HepG2 (cell line): ENCODE results near the gene PDE4D. TPM values are rescaled to one million over a fixed set of nuclear protein-coding genes. Genes with fewer than 3 reads are reported as not detected.

Source experiments
- ARID5B ChIP-seq: IDR thresholded peaks from 2 replicates; pipeline ENCODE4 v1.4.0; 2020; ENCODE audit warnings: mild to moderate bottlenecking, missing genetic modification reagents
- DMAP1 ChIP-seq: IDR thresholded peaks from 2 replicates; pipeline ENCODE4 v1.6.1; 2016
- DR1 ChIP-seq: sonication (generic); formaldehyde crosslinking; IDR thresholded peaks from 2 replicates; pipeline ENCODE4 v1.8.0; 2021; ENCODE audit warnings: mild to moderate bottlenecking, missing genetic modification reagents, inconsistent platforms
- EED ChIP-seq: sonication (generic); formaldehyde crosslinking; IDR thresholded peaks from 2 replicates; pipeline ENCODE4 v1.5.0; 2020; ENCODE audit warnings: mild to moderate bottlenecking, missing genetic modification reagents
- FOXJ3 ChIP-seq: sonication (generic); formaldehyde crosslinking; IDR thresholded peaks from 2 replicates; pipeline ENCODE4 v1.4.0; 2020; ENCODE audit warnings: missing genetic modification reagents, mild to moderate bottlenecking, borderline replicate concordance
- GZF1 ChIP-seq: sonication (generic); formaldehyde crosslinking; IDR thresholded peaks from 2 replicates; pipeline ENCODE4 v1.5.1; 2020; ENCODE audit warnings: mild to moderate bottlenecking, missing genetic modification reagents
- HINFP ChIP-seq: sonication (generic); formaldehyde crosslinking; IDR thresholded peaks from 2 replicates; pipeline ENCODE4 v1.4.0; 2020; ENCODE audit warnings: low read depth, mild to moderate bottlenecking, missing genetic modification reagents
- JUND ChIP-seq: sonication (generic); formaldehyde crosslinking; IDR thresholded peaks from 2 replicates; pipeline ENCODE4 v1.8.0; 2022; ENCODE audit warnings: mild to moderate bottlenecking, missing genetic modification reagents
- RBAK ChIP-seq: sonication (generic); formaldehyde crosslinking; IDR thresholded peaks from 2 replicates; pipeline ENCODE4 v1.5.1; 2020; ENCODE audit warnings: mild to moderate bottlenecking, missing genetic modification reagents
- SALL2 ChIP-seq: sonication (generic); formaldehyde crosslinking; IDR thresholded peaks from 2 replicates; pipeline ENCODE4 v1.8.1; 2023; ENCODE audit warnings: mild to moderate bottlenecking, missing genetic modification reagents, inconsistent platforms
- THAP8 ChIP-seq: sonication (generic); formaldehyde crosslinking; IDR thresholded peaks from 2 replicates; pipeline ENCODE4 v1.5.1; 2020; ENCODE audit warnings: missing genetic modification reagents, mild to moderate bottlenecking, borderline replicate concordance
- ZFP36 ChIP-seq: fragments of 150-350 bp; IDR thresholded peaks from 2 replicates; pipeline ENCODE4 v1.6.1; 2018; ENCODE audit warnings: borderline replicate concordance, low read length, low read depth; ENCODE audit not compliant: partially characterized antibody
- ZNF142 ChIP-seq: sonication (generic); formaldehyde crosslinking; IDR thresholded peaks from 2 replicates; pipeline ENCODE4 v1.4.0; 2020; ENCODE audit warnings: missing genetic modification reagents
- ZNF20 ChIP-seq: sonication (generic); formaldehyde crosslinking; IDR thresholded peaks from 2 replicates; pipeline ENCODE4 v1.4.0; 2020; ENCODE audit warnings: mild to moderate bottlenecking, moderate library complexity, missing genetic modification reagents
- ZNF274 ChIP-seq: sonication (generic); formaldehyde crosslinking; IDR thresholded peaks from 2 replicates; pipeline ENCODE4 v1.5.1; 2020; ENCODE audit warnings: mild to moderate bottlenecking, missing genetic modification reagents
- ZNF432 ChIP-seq: sonication (generic); formaldehyde crosslinking; IDR thresholded peaks from 2 replicates; pipeline ENCODE4 v1.5.0; 2020; ENCODE audit warnings: missing genetic modification reagents, mild to moderate bottlenecking, borderline replicate concordance
- ZNF501 ChIP-seq: sonication (generic); formaldehyde crosslinking; IDR thresholded peaks from 2 replicates; pipeline ENCODE4 v1.5.1; 2020; ENCODE audit warnings: mild to moderate bottlenecking, moderate library complexity, missing genetic modification reagents
- ZNF709 ChIP-seq: sonication (generic); formaldehyde crosslinking; IDR thresholded peaks from 2 replicates; pipeline ENCODE4 v1.5.0; 2020; ENCODE audit warnings: mild to moderate bottlenecking, missing genetic modification reagents
- polyA plus RNA-seq, 8 experiments: library from polyadenylated mRNA; depleted of rRNA in 3 of 8; stranded (reverse) in 7 of 8; unstranded in 1 of 8; fragments of >200 nt; fragmentation: Illumina TruSeq in 4 of 8; extraction: Trizol in 4 of 8; gene quantifications; 2 replicates each; pipeline versions ENCODE4 v1.2.1 to v1.2.3, GENCODE V29; 2011 to 2016; ENCODE audit warnings: low read depth in 4 of 8, missing spikeins in 1 of 8, mixed read lengths in 1 of 8; ENCODE audit not compliant: insufficient read depth in 1 of 8
- total RNA-seq, 5 experiments: library from RNA; depleted of rRNA; stranded (reverse); fragments of >200 nt; fragmentation: Illumina TruSeq; extraction: Trizol; gene quantifications; 2 replicates each; pipeline ENCODE4 v1.2.3, GENCODE V29; 2016; ENCODE audit warnings: low read depth in 1 of 5

Gene PDE4D
- total and polyA plus RNA-seq, 2 of the 13 experiments (the other 11 are each of a cell fraction or from before 2014, with no cell fraction given): 7.0 to 12.2 TPM

GRCh38 chr5:59216841-59217240, 676.7 kb downstream of the PDE4D start (continued):
- TF ChIP-seq ARID5B (no peak), ZNF274 (CRISPR knock-in tag) (no peak), JUND (no peak), ZNF432 (CRISPR knock-in tag) (no peak), DR1 (CRISPR knock-in tag) (no peak), ZNF709 (CRISPR knock-in tag) (no peak), RBAK (CRISPR knock-in tag) (no peak), ZNF20 (CRISPR knock-in tag) (no peak), EED (no peak), ZNF142 (no peak), ZNF501 (CRISPR knock-in tag) (no peak), HINFP (no peak), ZFP36 (no peak), GZF1 (CRISPR knock-in tag) (no peak), THAP8 (CRISPR knock-in tag) (no peak), SALL2 (no peak), FOXJ3 (CRISPR knock-in tag) (no peak), DMAP1 (no peak)
